Ishikawa (cell line): ENCODE results near the gene ZSWIM4.

Source experiments
- CEBPB ChIP-seq: IDR thresholded peaks from 2 replicates; pipeline ENCODE4 v1.6.1; 2012
- EGR1 ChIP-seq: IDR thresholded peaks from 2 replicates; pipeline ENCODE4 v1.6.1; 2012
- EP300 ChIP-seq: IDR thresholded peaks from 2 replicates; pipeline ENCODE4 v1.6.1; 2012; ENCODE audit warnings: borderline replicate concordance
- FOXM1 ChIP-seq: IDR thresholded peaks from 2 replicates; pipeline ENCODE4 v1.6.1; 2012; ENCODE audit warnings: low read depth, borderline replicate concordance
- RAD21 ChIP-seq: IDR thresholded peaks from 2 replicates; pipeline ENCODE4 v1.6.1; 2012; ENCODE audit warnings: low read depth
- TAF1 ChIP-seq: IDR thresholded peaks from 2 replicates; pipeline ENCODE4 v1.6.1; 2012; ENCODE audit warnings: low read depth, mild to moderate bottlenecking
- TEAD4 ChIP-seq: IDR thresholded peaks from 2 replicates; pipeline ENCODE4 v1.6.1; 2012
- USF1 ChIP-seq: IDR thresholded peaks from 2 replicates; pipeline ENCODE4 v1.6.1; 2012
- YY1 ChIP-seq: IDR thresholded peaks from 2 replicates; pipeline ENCODE4 v1.6.1; 2012; ENCODE audit warnings: low read depth

- TF ChIP-seq YY1 (no peak), TAF1 (no peak), FOXM1 (no peak), RAD21 (no peak), TEAD4 (no peak), USF1 (no peak), CEBPB (no peak), EP300 (no peak), EGR1 (no peak)
Measured at GRCh38 chr19:13783565-13784500, 11.4 kb upstream of the ZSWIM4 start.
